ENCODE results near the gene TRAF3IP3. TPM values are rescaled to one million over a fixed set of nuclear protein-coding genes. Genes with fewer than 3 reads are reported as not detected.

The TRAF3IP3 gene
- total RNA-seq, 1 experiment from 2014 or later, result 0.34 TPM

GRCh38 chr1:209742409-209743144 is 13.3 kb upstream of the TRAF3IP3 start:
- intact Hi-C loops (cut with micrococcal nuclease), result no loop called here
- H3K4me3 ChIP-seq (replicated peaks in 1 of 2; ENCODE audit: low read depth in 1 of 2, low read length in 2 of 2), result no peak overlapping the region
- peaks cover 0 to 3% of the 10 kb centered on the region in 2 experiments; a peak in 1 of 4 replicates for H3K4me1 ChIP-seq (ENCODE audit: control insufficient read depth in 1 of 2, insufficient read depth in 2 of 2, low read length in 2 of 2)
- ChIA-PET RAD21 (ENCODE audit: low non-redundant PET in 1 of 2, low total read pairs in 2 of 2, uncharacterized antibody in 2 of 2, unreplicated experiment in 2 of 2) (no interaction called here), POLR2A (no interaction called here), CTCF (no interaction called here)
- no peaks in the 10 kb centered on the region for H3K36me3 ChIP-seq (ENCODE audit: control insufficient read depth in 1 of 2, insufficient read depth in 2 of 2, low read length in 2 of 2)
- no peaks in the 10 kb centered on the region for H3K27me3 ChIP-seq (ENCODE audit: insufficient read depth, low read length)
- H3K79me2 ChIP-seq (ENCODE audit: insufficient read depth, low read length), result no peaks in the 10 kb centered on the region
- no TSS peak for BruUV-seq (replicated peaks)
- H3K9me3 ChIP-seq (ENCODE audit: control insufficient read depth in 1 of 2, insufficient read depth in 1 of 2, low read depth in 1 of 2, low read length in 2 of 2), result no peaks in the 10 kb centered on the region
- no peaks in the 10 kb centered on the region for H4K20me1 ChIP-seq (ENCODE audit: insufficient read depth)
- H3K4me2 ChIP-seq (ENCODE audit: low read length), result no peak overlapping the region
- no peak overlapping the region for H3K27ac ChIP-seq (ENCODE audit: low read depth, low read length)
- no peak for TF ChIP-seq EZH2phosphoT487 (IDR thresholded peaks at IDR 0.05; ENCODE audit: borderline replicate concordance)
- TF ChIP-seq ZNF274 (IDR thresholded peaks at IDR 0.05; ENCODE audit: low read depth, low read length), result no peak
- TF ChIP-seq, protein P1, sequence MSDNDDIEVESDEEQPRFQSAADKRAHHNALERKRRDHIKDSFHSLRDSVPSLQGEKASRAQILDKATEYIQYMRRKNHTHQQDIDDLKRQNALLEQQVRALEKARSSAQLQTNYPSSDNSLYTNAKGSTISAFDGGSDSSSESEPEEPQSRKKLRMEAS (IDR thresholded peaks at IDR 0.05), result no peak
- no peak for TF ChIP-seq FOSL1 (IDR thresholded peaks at IDR 0.05; ENCODE audit: low read depth)
- no peak for TF ChIP-seq SIN3A (IDR thresholded peaks at IDR 0.05; ENCODE audit: low read depth)
- TF ChIP-seq, protein P2, sequence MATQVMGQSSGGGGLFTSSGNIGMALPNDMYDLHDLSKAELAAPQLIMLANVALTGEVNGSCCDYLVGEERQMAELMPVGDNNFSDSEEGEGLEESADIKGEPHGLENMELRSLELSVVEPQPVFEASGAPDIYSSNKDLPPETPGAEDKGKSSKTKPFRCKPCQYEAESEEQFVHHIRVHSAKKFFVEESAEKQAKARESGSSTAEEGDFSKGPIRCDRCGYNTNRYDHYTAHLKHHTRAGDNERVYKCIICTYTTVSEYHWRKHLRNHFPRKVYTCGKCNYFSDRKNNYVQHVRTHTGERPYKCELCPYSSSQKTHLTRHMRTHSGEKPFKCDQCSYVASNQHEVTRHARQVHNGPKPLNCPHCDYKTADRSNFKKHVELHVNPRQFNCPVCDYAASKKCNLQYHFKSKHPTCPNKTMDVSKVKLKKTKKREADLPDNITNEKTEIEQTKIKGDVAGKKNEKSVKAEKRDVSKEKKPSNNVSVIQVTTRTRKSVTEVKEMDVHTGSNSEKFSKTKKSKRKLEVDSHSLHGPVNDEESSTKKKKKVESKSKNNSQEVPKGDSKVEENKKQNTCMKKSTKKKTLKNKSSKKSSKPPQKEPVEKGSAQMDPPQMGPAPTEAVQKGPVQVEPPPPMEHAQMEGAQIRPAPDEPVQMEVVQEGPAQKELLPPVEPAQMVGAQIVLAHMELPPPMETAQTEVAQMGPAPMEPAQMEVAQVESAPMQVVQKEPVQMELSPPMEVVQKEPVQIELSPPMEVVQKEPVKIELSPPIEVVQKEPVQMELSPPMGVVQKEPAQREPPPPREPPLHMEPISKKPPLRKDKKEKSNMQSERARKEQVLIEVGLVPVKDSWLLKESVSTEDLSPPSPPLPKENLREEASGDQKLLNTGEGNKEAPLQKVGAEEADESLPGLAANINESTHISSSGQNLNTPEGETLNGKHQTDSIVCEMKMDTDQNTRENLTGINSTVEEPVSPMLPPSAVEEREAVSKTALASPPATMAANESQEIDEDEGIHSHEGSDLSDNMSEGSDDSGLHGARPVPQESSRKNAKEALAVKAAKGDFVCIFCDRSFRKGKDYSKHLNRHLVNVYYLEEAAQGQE (IDR thresholded peaks at IDR 0.05; ENCODE audit: low read depth), result no peak
- no peak for TF ChIP-seq JUND (IDR thresholded peaks at IDR 0.05)
- TF ChIP-seq SRF (IDR thresholded peaks at IDR 0.05; ENCODE audit: low read depth), result no peak
- TF ChIP-seq POLR2AphosphoS5 (IDR thresholded peaks at IDR 0.05; ENCODE audit: low read depth, low read length), result no peak
- TF ChIP-seq POLR2A (IDR thresholded peaks at IDR 0.05; ENCODE audit: borderline replicate concordance, extremely low read depth, insufficient read depth, insufficient read length), result no peak
- TF ChIP-seq, protein P3, sequence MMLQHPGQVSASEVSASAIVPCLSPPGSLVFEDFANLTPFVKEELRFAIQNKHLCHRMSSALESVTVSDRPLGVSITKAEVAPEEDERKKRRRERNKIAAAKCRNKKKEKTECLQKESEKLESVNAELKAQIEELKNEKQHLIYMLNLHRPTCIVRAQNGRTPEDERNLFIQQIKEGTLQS (IDR thresholded peaks at IDR 0.05), result no peak
- no peak for TF ChIP-seq ZFX (IDR thresholded peaks at IDR 0.05)
- TF ChIP-seq TCF7L2 (IDR thresholded peaks at IDR 0.05; ENCODE audit: borderline replicate concordance, extremely low read depth, insufficient read depth, insufficient read length), result no peak
- TF ChIP-seq YY1 (IDR thresholded peaks at IDR 0.05; ENCODE audit: extremely low read depth, insufficient replicate concordance, low read depth, low read length), result no peak
- no peak for TF ChIP-seq EGR1 (IDR thresholded peaks at IDR 0.05; ENCODE audit: low read depth)
- TF ChIP-seq, protein P4, sequence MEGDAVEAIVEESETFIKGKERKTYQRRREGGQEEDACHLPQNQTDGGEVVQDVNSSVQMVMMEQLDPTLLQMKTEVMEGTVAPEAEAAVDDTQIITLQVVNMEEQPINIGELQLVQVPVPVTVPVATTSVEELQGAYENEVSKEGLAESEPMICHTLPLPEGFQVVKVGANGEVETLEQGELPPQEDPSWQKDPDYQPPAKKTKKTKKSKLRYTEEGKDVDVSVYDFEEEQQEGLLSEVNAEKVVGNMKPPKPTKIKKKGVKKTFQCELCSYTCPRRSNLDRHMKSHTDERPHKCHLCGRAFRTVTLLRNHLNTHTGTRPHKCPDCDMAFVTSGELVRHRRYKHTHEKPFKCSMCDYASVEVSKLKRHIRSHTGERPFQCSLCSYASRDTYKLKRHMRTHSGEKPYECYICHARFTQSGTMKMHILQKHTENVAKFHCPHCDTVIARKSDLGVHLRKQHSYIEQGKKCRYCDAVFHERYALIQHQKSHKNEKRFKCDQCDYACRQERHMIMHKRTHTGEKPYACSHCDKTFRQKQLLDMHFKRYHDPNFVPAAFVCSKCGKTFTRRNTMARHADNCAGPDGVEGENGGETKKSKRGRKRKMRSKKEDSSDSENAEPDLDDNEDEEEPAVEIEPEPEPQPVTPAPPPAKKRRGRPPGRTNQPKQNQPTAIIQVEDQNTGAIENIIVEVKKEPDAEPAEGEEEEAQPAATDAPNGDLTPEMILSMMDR (IDR thresholded peaks at IDR 0.05 in 2 of 3, conservative IDR thresholded peaks at IDR 0.05 in 1 of 3; ENCODE audit: borderline replicate concordance in 1 of 3, insufficient read depth in 1 of 3, low read depth in 2 of 3, low read length in 2 of 3), result no peak
- no peak for ATAC-seq
- DNase-seq (ENCODE audit: low read depth, low spot score), result no peak
- H2AFZ ChIP-seq (ENCODE audit: low read depth, low read length, poor library complexity, severe bottlenecking), result no peak overlapping the region
- H3K9me2 ChIP-seq (ENCODE audit: insufficient read depth), result no peaks in the 10 kb centered on the region
- H3K9ac ChIP-seq (ENCODE audit: low read length), result no peak overlapping the region
